Thymus (tissue), 14 donors: ENCODE data around the gene ZNF526. TPM values are rescaled to one million over a fixed set of nuclear protein-coding genes. Genes with fewer than 3 reads are reported as not detected.
A peak's percentile ranks its signal among the peaks of the same experiment; 100 is the strongest.

ENCODE experiments used
- DNase-seq, 9 donors: peaks; one replicate each; pipeline ENCODE4 v3.0.0-alpha.2; 2013; ENCODE audit warnings: low spot score in 9 of 9, low read depth in 6 of 9, missing footprints in 1 of 9
- H3K27ac ChIP-seq, 2 donors: one replicate each; pipeline ENCODE4 v1.5.1; 2013; ENCODE audit warnings: control low read depth in 1 of 2, low read depth in 1 of 2, low read length in 1 of 2, mild to moderate bottlenecking in 1 of 2, moderate library complexity in 1 of 2
- H3K27me3 ChIP-seq, 2 donors: one replicate each; pipeline ENCODE4 v1.5.1; 2013; ENCODE audit warnings: low read length in 1 of 2; ENCODE audit not compliant: control insufficient read depth in 2 of 2, insufficient read depth in 1 of 2
- H3K36me3 ChIP-seq, 2 donors: one replicate each; pipeline ENCODE4 v1.5.1; 2013; ENCODE audit warnings: low read length in 1 of 2, mild to moderate bottlenecking in 1 of 2, moderate library complexity in 1 of 2; ENCODE audit not compliant: control insufficient read depth in 2 of 2, insufficient read depth in 2 of 2
- H3K4me1 ChIP-seq, 2 donors: one replicate each; pipeline ENCODE4 v1.5.1; 2013; ENCODE audit warnings: low read length in 2 of 2; ENCODE audit not compliant: control insufficient read depth in 2 of 2, insufficient read depth in 2 of 2
- H3K4me3 ChIP-seq, 2 donors: one replicate each; pipeline ENCODE4 v1.5.1; 2013; ENCODE audit warnings: low read length in 2 of 2, control low read depth in 1 of 2, mild to moderate bottlenecking in 1 of 2
- H3K9me3 ChIP-seq, 2 donors: one replicate each; pipeline ENCODE4 v1.5.1; 2013; ENCODE audit warnings: low read length in 1 of 2, mild to moderate bottlenecking in 1 of 2; ENCODE audit not compliant: control insufficient read depth in 2 of 2, insufficient read depth in 1 of 2
- WGBS: extraction: QIAGEN DNeasy Blood & Tissue Kit; methylation state at CpG from one replicate; pipeline ENCODE4 v1.1.7; 2013; 5-methylcytosine and 5-hydroxymethylcytosine counted together
- long read RNA-seq, 10 donors: transcript quantifications; one replicate each; lab custom pipeline, GENCODE V29; 2026
- polyA plus RNA-seq: library from polyadenylated mRNA; stranded (reverse); fragments of 200-250 nt; gene quantifications from one replicate; pipeline ENCODE4 v1.2.3, GENCODE V29; 2013
- total RNA-seq: library from RNA; stranded (reverse); fragments of 120-200 nt; gene quantifications from one replicate; pipeline ENCODE4 v1.2.4, GENCODE V29; 2013
- donor health status: healthy.

Gene ZNF526, protein sequence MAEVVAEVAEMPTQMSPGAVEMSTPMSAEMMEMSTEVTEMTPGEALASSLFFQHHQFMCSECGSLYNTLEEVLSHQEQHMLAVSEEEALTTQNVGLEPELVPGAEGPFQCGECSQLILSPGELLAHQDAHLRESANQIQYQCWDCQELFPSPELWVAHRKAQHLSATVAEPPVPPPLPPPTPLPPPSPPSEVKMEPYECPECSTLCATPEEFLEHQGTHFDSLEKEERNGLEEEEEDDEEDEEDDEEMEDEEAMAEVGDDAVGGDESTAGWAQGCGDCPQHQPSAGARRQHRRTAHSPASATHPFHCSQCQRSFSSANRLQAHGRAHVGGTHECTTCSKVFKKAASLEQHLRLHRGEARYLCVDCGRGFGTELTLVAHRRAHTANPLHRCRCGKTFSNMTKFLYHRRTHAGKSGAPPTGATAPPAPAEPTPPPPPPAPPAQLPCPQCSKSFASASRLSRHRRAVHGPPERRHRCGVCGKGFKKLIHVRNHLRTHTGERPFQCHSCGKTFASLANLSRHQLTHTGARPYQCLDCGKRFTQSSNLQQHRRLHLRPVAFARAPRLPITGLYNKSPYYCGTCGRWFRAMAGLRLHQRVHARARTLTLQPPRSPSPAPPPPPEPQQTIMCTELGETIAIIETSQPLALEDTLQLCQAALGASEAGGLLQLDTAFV
- total RNA-seq (4.1 TPM), polyA plus RNA-seq (3.6 TPM)
- long read RNA-seq, donor 1, result 0 reads
- long read RNA-seq, donor 2, full-length matches to known transcripts, result 9 of 9 reads
- long read RNA-seq, donor 2, partial matches to known transcripts, result 0 of 9 reads
- long read RNA-seq, donor 2, other reads (novel, unspliced or antisense), result 0 of 9 reads
- long read RNA-seq, donor 3, full-length matches to known transcripts, result 2 of 2 reads
- long read RNA-seq, donor 3, partial matches to known transcripts, result 0 of 2 reads
- long read RNA-seq, donor 3, other reads (novel, unspliced or antisense), result 0 of 2 reads
- long read RNA-seq, donor 4, full-length matches to known transcripts, result 4 of 4 reads
- long read RNA-seq, donor 4, partial matches to known transcripts, result 0 of 4 reads
- long read RNA-seq, donor 4, other reads (novel, unspliced or antisense), result 0 of 4 reads
- long read RNA-seq, donor 5, full-length matches to known transcripts, result 3 of 46 reads
- long read RNA-seq, donor 5, partial matches to known transcripts, result 17 of 46 reads
- long read RNA-seq, donor 5, other reads (novel, unspliced or antisense), result 26 of 46 reads
- long read RNA-seq, donor 6, full-length matches to known transcripts, result 3 of 3 reads
- long read RNA-seq, donor 6, partial matches to known transcripts, result 0 of 3 reads
- long read RNA-seq, donor 6, other reads (novel, unspliced or antisense), result 0 of 3 reads
- long read RNA-seq, donor 7, full-length matches to known transcripts, result 2 of 2 reads
- long read RNA-seq, donor 7, partial matches to known transcripts, result 0 of 2 reads
- long read RNA-seq, donor 7, other reads (novel, unspliced or antisense), result 0 of 2 reads
- long read RNA-seq, donor 8, result 0 reads
- long read RNA-seq, donor 9, full-length matches to known transcripts, result 1 of 21 reads
- long read RNA-seq, donor 9, partial matches to known transcripts, result 5 of 21 reads
- long read RNA-seq, donor 9, other reads (novel, unspliced or antisense), result 15 of 21 reads
- long read RNA-seq, donor 10, full-length matches to known transcripts, result 2 of 2 reads
- long read RNA-seq, donor 10, partial matches to known transcripts, result 0 of 2 reads
- long read RNA-seq, donor 10, other reads (novel, unspliced or antisense), result 0 of 2 reads

DNA sequence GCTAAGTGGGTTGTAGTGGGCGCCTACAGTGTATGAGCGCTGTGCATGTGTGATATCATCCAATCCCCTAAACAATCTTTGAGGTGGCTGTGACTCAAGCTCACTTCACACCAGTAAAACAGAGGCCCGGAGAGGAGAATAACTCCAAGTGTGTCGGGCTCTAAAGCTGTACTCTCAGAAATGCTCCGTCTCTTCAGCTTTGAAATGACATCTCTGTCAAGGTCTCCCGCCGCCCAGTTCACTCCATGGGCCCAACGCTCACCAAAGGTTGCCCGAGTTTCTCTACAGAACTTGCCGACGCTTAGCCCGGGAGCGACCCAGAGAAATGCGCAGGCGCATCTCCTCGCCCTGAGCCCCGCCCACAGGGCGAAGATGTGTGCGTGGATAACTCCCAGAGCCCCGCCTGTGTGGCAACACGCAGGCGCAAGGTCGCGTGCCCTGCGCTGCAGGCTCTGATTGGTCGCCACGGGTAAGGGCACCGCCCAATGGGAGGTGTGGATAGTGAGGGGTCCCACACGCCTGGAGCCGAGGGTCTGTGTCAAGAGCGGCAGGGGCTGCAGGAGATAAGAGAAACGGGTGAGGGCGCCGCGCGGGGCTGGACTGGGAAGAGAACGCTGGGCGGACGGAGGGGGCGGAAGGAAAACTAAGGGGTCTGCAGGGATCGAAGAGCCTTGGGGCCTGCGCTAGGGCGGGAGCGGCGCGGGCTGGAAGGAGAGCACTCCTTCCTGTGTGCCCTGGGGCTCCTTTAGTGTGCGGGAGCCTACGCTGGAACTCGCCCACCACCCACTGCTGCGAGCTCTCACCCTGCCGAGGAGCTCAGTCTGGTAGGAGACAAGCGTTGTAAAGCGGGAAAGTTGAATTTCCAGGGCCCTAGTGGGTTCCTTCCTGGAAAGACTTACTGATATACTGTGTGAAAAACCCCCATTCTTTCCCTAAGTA lies at the start of gene ZNF526:
TSS of gene ZNF526 (plus strand) at position 501 of the 939 bp plus-strand sequence. CDS start 4,092 bp downstream, outside the sequence.
- 2% methylated on average over 53 of the region's 53 CpGs for WGBS
- Histone ChIP-seq H3K4me3 (peak within 1 kb of the TSS; percentile 65 to 87), H3K4me1 (peaks cover 32 to 50% of the 10 kb centered on the region in 2 donors), H3K9me3 (peaks cover 0 to 4% of the 10 kb centered on the region in 2 donors), H3K36me3 (peaks cover 18 to 19% of the 10 kb centered on the region in 2 donors), H3K27me3 (no peaks in the 10 kb centered on the region), H3K27ac (peak within 1 kb of the TSS; percentile 87 to 98)
- DNase-seq, result peak; percentile 95 to 99 (median 97)

DNA sequence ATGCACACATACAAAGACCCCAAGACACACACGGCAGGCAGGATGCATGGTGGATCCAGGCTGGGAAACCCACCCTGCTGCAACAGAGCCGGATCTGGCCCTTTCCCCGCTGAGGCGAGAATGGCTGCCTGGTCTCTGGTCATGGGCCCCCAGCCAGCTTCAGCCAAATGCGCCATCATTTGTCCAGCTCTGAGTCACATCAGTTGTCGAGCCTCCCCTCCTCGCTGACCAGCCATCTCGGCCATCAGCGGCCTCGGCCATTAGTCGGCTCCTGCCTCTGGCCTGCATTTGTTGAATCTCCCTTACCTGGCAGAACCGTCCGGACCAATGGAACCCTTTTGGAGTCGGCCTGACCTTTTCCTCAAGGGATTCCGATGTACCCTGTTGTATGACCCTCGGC lies 49.4 kb upstream of the ZNF526 start:
- peaks cover 17 to 58% of the 10 kb centered on the region in 2 donors for H3K27me3 ChIP-seq
- 97% methylated on average over 16 of the region's 16 CpGs for WGBS
- H3K9me3 ChIP-seq, result peaks cover 0 to 3% of the 10 kb centered on the region in 2 donors
- H3K4me1 ChIP-seq, result peaks cover under 1 to 2% of the 10 kb centered on the region in 2 donors
- H3K27ac ChIP-seq, result no peak overlapping the region
- DNase-seq, result no peak
- H3K36me3 ChIP-seq, result no peaks in the 10 kb centered on the region
- H3K4me3 ChIP-seq, result no peak overlapping the region

DNA sequence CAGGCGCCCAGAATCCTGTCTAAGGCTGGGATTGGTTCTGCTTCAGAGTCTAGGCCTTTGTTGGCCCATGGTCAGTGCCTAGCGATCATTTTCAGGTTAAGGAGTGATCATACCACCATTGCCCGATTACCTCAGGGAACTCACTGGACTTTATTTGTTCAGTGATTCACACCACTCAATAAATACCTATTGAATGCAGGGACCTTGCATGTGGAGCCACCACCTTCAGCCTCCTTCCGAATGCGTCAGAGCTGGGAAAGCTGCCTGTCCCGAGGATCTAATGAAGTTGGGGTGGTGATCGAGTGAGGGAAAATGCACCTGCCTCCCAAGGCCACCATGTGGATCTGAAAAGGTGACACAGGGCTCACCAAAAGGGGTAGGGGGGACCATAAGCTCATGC lies 47.9 kb upstream of the ZNF526 start:
- DNase-seq, result no peak
- no peaks in the 10 kb centered on the region for H3K36me3 ChIP-seq
- no peak overlapping the region for H3K27ac ChIP-seq
- 97% methylated on average over 7 of the region's 7 CpGs for WGBS
- peaks cover 0 to 4% of the 10 kb centered on the region in 2 donors for H3K9me3 ChIP-seq
- no peak overlapping the region for H3K4me3 ChIP-seq
- peaks cover 9 to 13% of the 10 kb centered on the region in 2 donors for H3K4me1 ChIP-seq
- peaks cover 31 to 66% of the 10 kb centered on the region in 2 donors for H3K27me3 ChIP-seq

DNA sequence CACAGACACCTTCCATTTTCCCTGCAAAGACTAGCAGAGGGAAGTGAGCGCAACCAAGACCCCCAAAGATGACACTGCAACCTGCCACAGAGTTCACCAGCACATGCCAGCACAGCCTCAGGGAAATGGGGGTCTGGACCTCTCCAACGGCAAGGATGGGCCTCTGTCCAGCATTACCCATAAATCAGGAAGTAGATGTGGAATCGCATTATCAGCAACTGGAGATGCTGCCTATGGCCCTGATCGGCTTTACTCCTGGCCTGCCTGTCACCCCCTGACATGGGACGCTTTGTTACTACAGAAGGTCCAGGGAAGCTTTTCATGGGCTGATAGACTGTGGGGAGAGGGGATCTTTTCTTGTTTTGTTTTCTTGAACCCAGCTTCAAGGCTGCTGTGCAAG lies 46.4 kb upstream of the ZNF526 start:
- no peak overlapping the region for H3K4me3 ChIP-seq
- DNase-seq, result no peak
- H3K4me1 ChIP-seq, result peaks cover 10 to 21% of the 10 kb centered on the region in 2 donors
- H3K27me3 ChIP-seq, result peaks cover 34 to 73% of the 10 kb centered on the region in 2 donors
- WGBS, result 90% methylated on average over 5 of the region's 5 CpGs
- H3K9me3 ChIP-seq, result peaks cover 0 to 4% of the 10 kb centered on the region in 2 donors
- no peaks in the 10 kb centered on the region for H3K36me3 ChIP-seq
- no peak overlapping the region for H3K27ac ChIP-seq

DNA sequence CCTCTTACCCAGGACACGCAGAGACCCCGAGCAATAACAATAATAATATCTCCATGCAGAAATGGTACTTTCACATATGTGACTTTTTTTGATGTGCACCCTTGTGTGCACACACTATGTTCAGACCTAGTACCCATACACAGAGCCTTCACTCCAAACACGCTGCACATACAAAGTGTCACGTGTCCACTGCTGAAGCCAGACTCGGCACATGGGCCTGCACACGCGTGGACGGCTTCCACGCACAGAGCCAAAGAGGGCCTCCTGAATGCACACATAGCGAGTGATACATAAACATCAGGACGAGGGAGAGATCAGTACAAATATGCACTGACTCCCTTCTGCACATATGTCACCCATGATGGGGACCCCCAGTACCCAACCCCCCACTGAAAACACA lies 45.9 kb upstream of the ZNF526 start:
- 96% methylated on average over 11 of the region's 11 CpGs for WGBS
- DNase-seq, result no peak
- H3K4me3 ChIP-seq, result no peak overlapping the region
- peaks cover 10 to 23% of the 10 kb centered on the region in 2 donors for H3K4me1 ChIP-seq
- no peak overlapping the region for H3K27ac ChIP-seq
- H3K27me3 ChIP-seq, result peaks cover 35 to 78% of the 10 kb centered on the region in 2 donors
- H3K36me3 ChIP-seq, result no peaks in the 10 kb centered on the region
- peaks cover 0 to 4% of the 10 kb centered on the region in 2 donors for H3K9me3 ChIP-seq

DNA sequence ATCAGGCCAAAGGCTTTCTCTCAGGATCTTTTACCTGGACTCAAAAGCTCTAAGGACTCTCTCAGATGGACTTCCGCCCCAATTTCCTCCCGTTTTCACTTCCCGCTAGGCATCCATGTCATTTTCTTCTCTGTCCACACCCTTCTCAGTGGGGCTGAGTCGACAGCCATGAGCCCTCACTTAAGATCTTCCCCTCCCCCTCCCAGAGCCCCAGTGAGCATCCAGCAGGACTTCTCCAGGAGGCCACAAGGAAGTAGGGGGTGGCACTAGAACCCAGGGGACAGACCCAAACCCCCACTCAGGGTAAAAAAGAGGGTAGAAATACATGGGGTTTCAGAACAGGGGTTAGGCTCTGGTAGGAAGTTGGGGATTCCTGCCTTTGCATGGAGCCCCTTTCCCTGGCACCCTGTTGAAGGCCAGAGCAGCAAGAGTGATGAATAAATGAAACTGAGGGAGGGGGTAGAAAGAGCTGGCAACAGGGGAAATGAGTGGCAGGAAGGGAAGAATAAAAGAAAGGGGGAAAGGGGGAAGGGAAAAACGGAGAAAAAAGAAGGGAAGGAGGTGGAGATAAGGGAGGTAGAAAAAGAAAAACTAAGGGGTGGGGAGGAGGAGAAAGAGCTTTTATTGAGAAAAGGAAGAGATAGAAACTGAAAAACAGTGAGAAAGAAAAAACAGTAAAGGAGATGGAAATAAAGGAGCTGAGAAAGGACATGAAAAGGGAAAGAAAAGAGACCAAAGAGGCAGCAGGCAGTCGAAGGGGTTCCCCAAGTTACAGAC lies 45.0 kb upstream of the ZNF526 start:
- H3K9me3 ChIP-seq, result peaks cover 0 to 4% of the 10 kb centered on the region in 2 donors
- H3K27me3 ChIP-seq, result peaks cover 42 to 83% of the 10 kb centered on the region in 2 donors
- WGBS, result 80% methylated on average over 6 of the region's 6 CpGs
- H3K4me1 ChIP-seq, result peaks cover 10 to 33% of the 10 kb centered on the region in 2 donors
- H3K4me3 ChIP-seq, result no peak overlapping the region
- H3K27ac ChIP-seq, result no peak overlapping the region
- DNase-seq, result no peak
- no peaks in the 10 kb centered on the region for H3K36me3 ChIP-seq
